PC-3 (cell line): ENCODE measurements around the gene OR5K3. TPM values are rescaled to one million over a fixed set of nuclear protein-coding genes. Genes with fewer than 3 reads are reported as not detected.

ENCODE experiments used
- ATAC-seq: fragments of 200-7000 bp; cut with Tn5 transposase; 2 replicates; pipeline ENCODE4 v1.9.1; 2020; ENCODE audit warnings: mild to moderate bottlenecking, moderate library complexity
- BruUV-seq: library from RNA; stranded (reverse); fragments of 400-500 nt; replicated peaks from 2 replicates; lab custom pipeline; 2021; lab: Mats Ljungman, UMichigan
- CTCF ChIA-PET: fragments of 300-600 bp; sonication (Branson Sonifier 250); formaldehyde crosslinking; loops from one replicate; lab custom pipeline; 2022; ENCODE audit warnings: antibody characterized with exemption; lab: Charles Lee
- POLR2A ChIA-PET: fragments of 300-600 bp; sonication (Branson Sonifier 250); formaldehyde crosslinking; loops from one replicate; lab custom pipeline; 2022; ENCODE audit warnings: antibody characterized with exemption; ENCODE audit not compliant: unreplicated experiment; lab: Charles Lee
- DNase-seq: peaks from one replicate; pipeline ENCODE4 v3.0.0-alpha.2; 2015
- H2AFZ ChIP-seq: fragments of 300-600 bp; sonication (generic); 2 replicates; pipeline ENCODE4 v1.6.0; 2016; ENCODE audit warnings: antibody characterized with exemption, low read length
- H3F3A ChIP-seq: fragments of 300-600 bp; sonication (generic); one replicate; pipeline ENCODE4 v1.6.0; 2017; ENCODE audit warnings: antibody characterized with exemption, low read length, control low read depth, mild to moderate bottlenecking; ENCODE audit not compliant: unreplicated experiment
- H3K27ac ChIP-seq: fragments of 300-600 bp; sonication (generic); 2 replicates; pipeline ENCODE4 v1.5.1; 2016; ENCODE audit warnings: mild to moderate bottlenecking, low read length
- H3K27me3 ChIP-seq: fragments of 300-600 bp; sonication (generic); 2 replicates; pipeline ENCODE4 v1.6.1; 2016; ENCODE audit warnings: low read length, mixed read lengths
- H3K36me3 ChIP-seq: fragments of 300-600 bp; sonication (generic); 2 replicates; pipeline ENCODE4 v1.6.1; 2016; ENCODE audit warnings: low read depth, mixed run types, low read length, mixed read lengths
- H3K4me1 ChIP-seq: fragments of 300-600 bp; sonication (generic); 2 replicates; pipeline ENCODE4 v1.5.1; 2016; ENCODE audit warnings: low read length; ENCODE audit not compliant: insufficient read depth
- H3K4me2 ChIP-seq: fragments of 300-600 bp; sonication (generic); 2 replicates; pipeline ENCODE4 v1.6.0; 2016; ENCODE audit warnings: low read length
- H3K4me3 ChIP-seq: fragments of 300-600 bp; sonication (generic); 2 replicates; pipeline ENCODE4 v1.5.1; 2016; ENCODE audit warnings: mild to moderate bottlenecking, low read length, mixed read lengths
- H3K79me2 ChIP-seq: fragments of 300-600 bp; sonication (generic); 2 replicates; pipeline ENCODE4 v1.6.1; 2017; ENCODE audit warnings: low read length, mixed read lengths
- H3K9ac ChIP-seq: fragments of 300-600 bp; sonication (generic); 2 replicates; pipeline ENCODE4 v1.6.0; 2016; ENCODE audit warnings: mild to moderate bottlenecking, low read length
- H3K9me2 ChIP-seq: fragments of 300-600 bp; sonication (generic); replicated peaks from 2 replicates; pipeline ENCODE4 v1.6.1; 2016; ENCODE audit warnings: mixed run types, low read length, mixed read lengths
- H3K9me3 ChIP-seq: fragments of 300-600 bp; sonication (generic); 2 replicates; pipeline ENCODE4 v1.6.1; 2016; ENCODE audit warnings: low read length, mixed read lengths
- H4K20me1 ChIP-seq: fragments of 300-600 bp; sonication (generic); 2 replicates; pipeline ENCODE4 v1.6.1; 2016; ENCODE audit warnings: low read length, mixed read lengths
- EZH2 ChIP-seq: fragments of 300-600 bp; sonication (generic); IDR thresholded peaks from one replicate; pipeline ENCODE4 v1.6.1; 2017; ENCODE audit warnings: antibody characterized with exemption, mild to moderate bottlenecking, low read length; ENCODE audit not compliant: unreplicated experiment
- EZH2phosphoT487 ChIP-seq: fragments of 300-600 bp; sonication (generic); IDR thresholded peaks from 2 replicates; pipeline ENCODE4 v1.6.1; 2018; ENCODE audit warnings: mild to moderate bottlenecking, antibody characterized with exemption, low read length, borderline replicate concordance
- intact Hi-C: fragments of 100-400 bp; cut with micrococcal nuclease; formaldehyde crosslinking; loops from 2 replicates; pipeline ENCODE4 v1.9.0; 2023
- total RNA-seq: library from RNA; depleted of rRNA; stranded (reverse); fragments of >200 nt; gene quantifications from 2 replicates; pipeline ENCODE4 v1.2.3, GENCODE V29; 2014
- TF ChIP-seq, protein P1 (sequence below): fragments of 300-600 bp; sonication (generic); conservative IDR thresholded peaks from 2 replicates; pipeline ENCODE4 v1.5.1; 2017; ENCODE audit warnings: antibody characterized with exemption, low read depth, mild to moderate bottlenecking, low read length

The OR5K3 gene
- total RNA-seq, 1 experiment from 2014 or later: not detected

DNA sequence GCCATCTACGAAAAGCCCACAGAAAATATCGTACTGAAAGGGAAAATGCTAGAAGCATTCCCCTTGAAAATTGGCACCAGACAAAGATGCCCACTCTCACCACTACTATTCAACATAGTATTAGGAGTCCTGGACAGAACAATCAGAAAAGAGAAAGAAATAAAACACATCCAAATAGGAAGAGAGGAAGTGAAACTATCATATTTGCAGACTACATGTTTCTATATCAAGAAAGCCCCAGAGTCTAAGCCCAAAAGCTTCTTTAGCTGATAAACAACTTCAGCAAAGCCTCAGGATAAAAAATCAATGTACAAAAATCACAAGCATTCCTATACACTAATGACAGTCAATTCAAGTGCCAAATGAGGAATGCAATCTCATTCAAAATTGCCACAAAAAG, 15.6 kb downstream of the OR5K3 start:
- Histone ChIP-seq H3K4me1 (no peaks in the 10 kb centered on the region), H3K9me2 (no peaks in the 10 kb centered on the region), H3K4me3 (no peak overlapping the region), H3K4me2 (no peak overlapping the region), H3K36me3 (no peaks in the 10 kb centered on the region), H2AFZ (no peak overlapping the region), H3K9ac (no peak overlapping the region), H3K79me2 (no peaks in the 10 kb centered on the region), H4K20me1 (no peaks in the 10 kb centered on the region), H3F3A (no peaks in the 10 kb centered on the region), H3K9me3 (peaks cover 8% of the 10 kb centered on the region), H3K27ac (no peak overlapping the region), H3K27me3 (no peaks in the 10 kb centered on the region)
- no TSS peak for BruUV-seq
- CTCF ChIA-PET: no interaction called here
- intact Hi-C loops: no loop called here
- no peak for ATAC-seq
- no peak for DNase-seq
- POLR2A ChIA-PET: no interaction called here
- TF ChIP-seq EZH2 (no peak), EZH2phosphoT487 (no peak)
- TF ChIP-seq, protein P1, sequence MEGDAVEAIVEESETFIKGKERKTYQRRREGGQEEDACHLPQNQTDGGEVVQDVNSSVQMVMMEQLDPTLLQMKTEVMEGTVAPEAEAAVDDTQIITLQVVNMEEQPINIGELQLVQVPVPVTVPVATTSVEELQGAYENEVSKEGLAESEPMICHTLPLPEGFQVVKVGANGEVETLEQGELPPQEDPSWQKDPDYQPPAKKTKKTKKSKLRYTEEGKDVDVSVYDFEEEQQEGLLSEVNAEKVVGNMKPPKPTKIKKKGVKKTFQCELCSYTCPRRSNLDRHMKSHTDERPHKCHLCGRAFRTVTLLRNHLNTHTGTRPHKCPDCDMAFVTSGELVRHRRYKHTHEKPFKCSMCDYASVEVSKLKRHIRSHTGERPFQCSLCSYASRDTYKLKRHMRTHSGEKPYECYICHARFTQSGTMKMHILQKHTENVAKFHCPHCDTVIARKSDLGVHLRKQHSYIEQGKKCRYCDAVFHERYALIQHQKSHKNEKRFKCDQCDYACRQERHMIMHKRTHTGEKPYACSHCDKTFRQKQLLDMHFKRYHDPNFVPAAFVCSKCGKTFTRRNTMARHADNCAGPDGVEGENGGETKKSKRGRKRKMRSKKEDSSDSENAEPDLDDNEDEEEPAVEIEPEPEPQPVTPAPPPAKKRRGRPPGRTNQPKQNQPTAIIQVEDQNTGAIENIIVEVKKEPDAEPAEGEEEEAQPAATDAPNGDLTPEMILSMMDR: no peak

DNA sequence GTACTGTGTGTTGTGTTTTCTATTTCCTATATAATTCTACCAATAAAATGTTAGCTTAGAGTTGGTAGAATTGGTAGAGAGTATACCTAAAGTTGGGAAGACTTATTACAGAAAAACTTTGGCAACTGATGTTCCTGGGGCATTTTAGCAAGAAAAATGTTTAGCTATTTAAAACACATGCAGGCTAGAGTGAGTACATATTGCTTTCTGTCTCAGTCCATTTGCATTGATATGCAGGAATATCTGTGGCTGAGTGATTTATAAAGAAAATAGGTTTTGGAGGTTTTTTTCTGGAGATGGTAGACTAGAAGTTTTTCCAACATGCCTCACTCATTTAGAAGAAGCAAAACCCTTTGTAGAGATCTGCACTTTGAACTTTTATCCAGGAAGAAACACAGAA, 42.1 kb downstream of the OR5K3 start:
- ChIA-PET POLR2A (no interaction called here), CTCF (no interaction called here)
- Histone ChIP-seq H3K9me2 (no peaks in the 10 kb centered on the region), H3K27ac (no peak overlapping the region), H3K4me1 (no peaks in the 10 kb centered on the region), H3K79me2 (no peaks in the 10 kb centered on the region), H3K27me3 (0 out of 2 replicates have a peak, but pooled peaks cover under 1% of the 10 kb centered on the region), H3K9ac (no peak overlapping the region), H4K20me1 (no peaks in the 10 kb centered on the region), H3K4me3 (no peak overlapping the region), H3K9me3 (peaks cover 13% of the 10 kb centered on the region; the same call in 1 of the 2 replicates), H3F3A (no peaks in the 10 kb centered on the region), H3K4me2 (no peak overlapping the region), H2AFZ (no peak overlapping the region), H3K36me3 (no peaks in the 10 kb centered on the region)
- no peak for ATAC-seq
- no peak for DNase-seq
- TF ChIP-seq EZH2phosphoT487: no peak
- no peak for TF ChIP-seq EZH2
- TF ChIP-seq, protein P1: no peak
- no TSS peak for BruUV-seq
- intact Hi-C loops: no loop called here

DNA sequence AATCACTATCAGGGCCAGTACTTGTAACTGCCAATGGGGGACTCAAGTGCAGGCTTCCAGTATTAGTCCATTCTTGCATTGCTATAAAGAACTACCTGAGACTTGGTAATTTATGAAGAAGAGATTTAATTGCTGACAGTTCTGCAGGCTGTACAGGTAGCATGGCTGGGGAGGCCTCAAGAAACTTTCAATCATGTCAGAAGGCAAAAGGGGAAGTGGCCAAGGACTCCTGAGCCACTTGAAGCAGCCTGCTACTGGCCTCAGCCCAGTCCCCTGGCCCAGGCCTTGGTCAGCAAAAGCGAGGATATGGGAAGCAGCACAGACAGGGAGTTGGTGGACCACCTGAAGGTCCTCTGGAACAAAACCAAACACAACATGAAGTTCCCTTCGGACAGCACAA, 43.3 kb downstream of the OR5K3 start:
- POLR2A ChIA-PET: no interaction called here
- ATAC-seq: no peak

More for the DNA sequence above, 43.3 kb downstream of the OR5K3 start:
- DNase-seq: no peak
- Histone ChIP-seq H3K9me2 (no peaks in the 10 kb centered on the region), H3K4me2 (no peak overlapping the region), H3K9me3 (peaks cover 13% of the 10 kb centered on the region; the same call in 1 of the 2 replicates), H2AFZ (no peak overlapping the region), H3K4me3 (no peak overlapping the region), H4K20me1 (no peaks in the 10 kb centered on the region), H3K36me3 (no peaks in the 10 kb centered on the region), H3K4me1 (no peaks in the 10 kb centered on the region), H3K79me2 (no peaks in the 10 kb centered on the region), H3K27ac (no peak overlapping the region), H3K9ac (no peak overlapping the region), H3K27me3 (0 out of 2 replicates have a peak, but pooled peaks cover 3% of the 10 kb centered on the region), H3F3A (no peaks in the 10 kb centered on the region)
- intact Hi-C loops: no loop called here
- TF ChIP-seq, protein P1: no peak
- TF ChIP-seq EZH2: no peak
- no peak for TF ChIP-seq EZH2phosphoT487
- CTCF ChIA-PET: no interaction called here
- BruUV-seq: no TSS peak
